Measurements from ENCODE around the gene SH3YL1.

Gene SH3YL1

GRCh38 chr2:281381-281780, 17.5 kb upstream of the SH3YL1 start:
- no peak for DNase-seq (ENCODE audit: low read depth)

GRCh38 chr2:280650-281110, 16.8 kb upstream of the SH3YL1 start:
- DNase-seq (ENCODE audit: low read depth): no peak

GRCh38 chr2:279956-280649, 16.3 kb upstream of the SH3YL1 start:
- DNase-seq (ENCODE audit: low read depth): no peak

GRCh38 chr2:279366-279765, 15.5 kb upstream of the SH3YL1 start:
- no peak for DNase-seq (ENCODE audit: low read depth)

- no peak for DNase-seq (ENCODE audit: low read depth)
Measured at GRCh38 chr2:278927-279320, 15.1 kb upstream of the SH3YL1 start.

GRCh38 chr2:278312-278926, 14.6 kb upstream of the SH3YL1 start:
- DNase-seq (ENCODE audit: low read depth): no peak

GRCh38 chr2:275466-275865, 11.6 kb upstream of the SH3YL1 start:
- no peak for DNase-seq (ENCODE audit: low read depth)

GRCh38 chr2:274503-274902, 10.7 kb upstream of the SH3YL1 start:
- no peak for DNase-seq (ENCODE audit: low read depth)

- no peak for DNase-seq (ENCODE audit: low read depth)
Measured at GRCh38 chr2:273333-273732, 9.5 kb upstream of the SH3YL1 start.

- no peak for DNase-seq (ENCODE audit: low read depth)
Measured at GRCh38 chr2:271917-272316, 8.1 kb upstream of the SH3YL1 start.

- no peak for DNase-seq (ENCODE audit: low read depth)
Measured at GRCh38 chr2:270861-271260, 7.0 kb upstream of the SH3YL1 start.

GRCh38 chr2:269356-270030, 5.7 kb upstream of the SH3YL1 start:
- DNase-seq (ENCODE audit: low read depth): no peak

GRCh38 chr2:268323-268722, 4.5 kb upstream of the SH3YL1 start:
- no peak for DNase-seq (ENCODE audit: low read depth)

GRCh38 chr2:264493-265468, 949 bp upstream of the SH3YL1 start, which contains the start of gene ACP1:
Gene ACP1, plus strand, starts transcription at chr2:264947. Its CDS starts 18 bp downstream, at chr2:264965.
- DNase-seq (ENCODE audit: low read depth): peak; percentile 95

GRCh38 chr2:263022-263738, 652 bp downstream of the SH3YL1 start:
- no peak for DNase-seq (ENCODE audit: low read depth)

GRCh38 chr2:262117-262516, 1.7 kb downstream of the SH3YL1 start:
- DNase-seq (ENCODE audit: low read depth): no peak

GRCh38 chr2:260507-261161, 3.2 kb downstream of the SH3YL1 start:
- DNase-seq (ENCODE audit: low read depth): no peak

GRCh38 chr2:259789-260331, 4.0 kb downstream of the SH3YL1 start:
- no peak for DNase-seq (ENCODE audit: low read depth)

GRCh38 chr2:258933-259332, 4.9 kb downstream of the SH3YL1 start:
- no peak for DNase-seq (ENCODE audit: low read depth)

- DNase-seq (ENCODE audit: low read depth): no peak
Measured at GRCh38 chr2:257842-258241, 6.0 kb downstream of the SH3YL1 start.

GRCh38 chr2:257429-257828, 6.4 kb downstream of the SH3YL1 start:
- no peak for DNase-seq (ENCODE audit: low read depth)
